MG63 (cell line): ENCODE results near the gene HOTAIR. TPM values are rescaled to one million over a fixed set of nuclear protein-coding genes. Genes with fewer than 3 reads are reported as not detected.

Source experiments
- DNase-seq: peaks from one replicate; pipeline ENCODE4 v3.0.0-alpha.2; 2020
- H3K27me3 ChIP-seq: fragments of 250-450 bp; sonication (Bioruptor Pico); 2 replicates; pipeline ENCODE4 v1.5.1; 2020; ENCODE audit warnings: mild to moderate bottlenecking, moderate library complexity
- H3K36me3 ChIP-seq: fragments of 250-450 bp; sonication (Bioruptor Pico); 2 replicates; pipeline ENCODE4 v1.5.1; 2020; ENCODE audit warnings: mild to moderate bottlenecking, moderate library complexity
- H3K4me3 ChIP-seq: fragments of 250-450 bp; sonication (Bioruptor Pico); 2 replicates; pipeline ENCODE4 v1.5.1; 2020; ENCODE audit warnings: mild to moderate bottlenecking, moderate library complexity
- H3K9me3 ChIP-seq: fragments of 250-450 bp; sonication (Bioruptor Pico); 2 replicates; pipeline ENCODE4 v1.5.1; 2020; ENCODE audit warnings: mild to moderate bottlenecking, moderate library complexity
- total RNA-seq: library from RNA; depleted of rRNA; stranded (reverse); fragments of >200 nt; shearing (Covaris generic); gene quantifications from 2 replicates; pipeline ENCODE4 v1.2.3, GENCODE V29; 2014; ENCODE audit warnings: low replicate concordance

The HOTAIR gene
- total RNA-seq, 1 experiment from 2014 or later = 4.2 TPM

GRCh38 chr12:53995378-53996239 lies 20.9 kb upstream of the HOTAIR start:
- peaks cover 10% of the 10 kb centered on the region for H3K36me3 ChIP-seq
- DNase-seq = peak; percentile 90
- no peaks in the 10 kb centered on the region for H3K27me3 ChIP-seq
- H3K4me3 ChIP-seq = peak overlapping the region; percentile 72
- H3K9me3 ChIP-seq = no peaks in the 10 kb centered on the region

GRCh38 chr12:53995002-53995377 lies 20.2 kb upstream of the HOTAIR start:
- Histone ChIP-seq H3K36me3 (peaks cover 10% of the 10 kb centered on the region), H3K27me3 (no peaks in the 10 kb centered on the region), H3K4me3 (peak overlapping the region; percentile 72), H3K9me3 (no peaks in the 10 kb centered on the region)
- DNase-seq = no peak

GRCh38 chr12:53994264-53995001 lies 19.7 kb upstream of the HOTAIR start:
- Histone ChIP-seq H3K9me3 (no peaks in the 10 kb centered on the region), H3K36me3 (peaks cover 10% of the 10 kb centered on the region), H3K4me3 (peak overlapping the region; percentile 72), H3K27me3 (no peaks in the 10 kb centered on the region)
- DNase-seq = peak; percentile 49

- no peaks in the 10 kb centered on the region for H3K9me3 ChIP-seq
- DNase-seq = no peak
- no peaks in the 10 kb centered on the region for H3K27me3 ChIP-seq
- peaks cover 11% of the 10 kb centered on the region for H3K36me3 ChIP-seq
- H3K4me3 ChIP-seq = peak overlapping the region; percentile 72
These were observed 19.2 kb upstream of the HOTAIR start for GRCh38 chr12:53994009-53994263.

GRCh38 chr12:53993162-53994008 lies 18.6 kb upstream of the HOTAIR start:
- Histone ChIP-seq H3K9me3 (no peaks in the 10 kb centered on the region), H3K27me3 (no peaks in the 10 kb centered on the region), H3K4me3 (peak overlapping the region; percentile 72; the same call in 1 of the 2 replicates), H3K36me3 (peaks cover 12% of the 10 kb centered on the region)
- DNase-seq = no peak

- Histone ChIP-seq H3K27me3 (no peaks in the 10 kb centered on the region), H3K9me3 (no peaks in the 10 kb centered on the region), H3K4me3 (no peak overlapping the region), H3K36me3 (peaks cover 20% of the 10 kb centered on the region)
- DNase-seq = no peak
These were observed 17.7 kb upstream of the HOTAIR start for GRCh38 chr12:53992377-53992889.

GRCh38 chr12:53991077-53991460 lies 16.3 kb upstream of the HOTAIR start:
- Histone ChIP-seq H3K36me3 (peaks cover 23% of the 10 kb centered on the region), H3K4me3 (peak overlapping the region; percentile 70), H3K9me3 (no peaks in the 10 kb centered on the region), H3K27me3 (no peaks in the 10 kb centered on the region)
- peak; percentile 86 for DNase-seq

GRCh38 chr12:53990311-53991076 lies 15.7 kb upstream of the HOTAIR start:
- no peak for DNase-seq
- Histone ChIP-seq H3K9me3 (no peaks in the 10 kb centered on the region), H3K4me3 (peak overlapping the region; percentile 70), H3K36me3 (peaks cover 23% of the 10 kb centered on the region), H3K27me3 (no peaks in the 10 kb centered on the region)

GRCh38 chr12:53989227-53990113 lies 14.7 kb upstream of the HOTAIR start:
- Histone ChIP-seq H3K36me3 (peaks cover 19% of the 10 kb centered on the region), H3K4me3 (peak overlapping the region; percentile 70), H3K27me3 (no peaks in the 10 kb centered on the region), H3K9me3 (no peaks in the 10 kb centered on the region)
- DNase-seq = peak; percentile 73

GRCh38 chr12:53988541-53989226 lies 13.9 kb upstream of the HOTAIR start:
- DNase-seq = no peak

GRCh38 chr12:53987787-53988230 lies 13.1 kb upstream of the HOTAIR start:
- Histone ChIP-seq H3K4me3 (peak overlapping the region; percentile 70), H3K27me3 (no peaks in the 10 kb centered on the region), H3K36me3 (peaks cover 19% of the 10 kb centered on the region), H3K9me3 (no peaks in the 10 kb centered on the region)
- DNase-seq = no peak

More at GRCh38 chr12:53988541-53989226, 13.9 kb upstream of the HOTAIR start:
- Histone ChIP-seq H3K36me3 (peaks cover 19% of the 10 kb centered on the region), H3K27me3 (no peaks in the 10 kb centered on the region), H3K9me3 (no peaks in the 10 kb centered on the region), H3K4me3 (peak overlapping the region; percentile 70)

- no peak for DNase-seq
- no peaks in the 10 kb centered on the region for H3K27me3 ChIP-seq
- peak overlapping the region; percentile 70 for H3K4me3 ChIP-seq
These were observed 12.1 kb upstream of the HOTAIR start for GRCh38 chr12:53986686-53987483.

GRCh38 chr12:53985994-53986685 lies 11.4 kb upstream of the HOTAIR start:
- Histone ChIP-seq H3K27me3 (no peaks in the 10 kb centered on the region), H3K9me3 (no peaks in the 10 kb centered on the region), H3K36me3 (peaks cover 13% of the 10 kb centered on the region), H3K4me3 (peak overlapping the region; percentile 70)
- peak; percentile 83 for DNase-seq

More at GRCh38 chr12:53986686-53987483, 12.1 kb upstream of the HOTAIR start:
- H3K36me3 ChIP-seq = peaks cover 18% of the 10 kb centered on the region
- H3K9me3 ChIP-seq = no peaks in the 10 kb centered on the region

- no peak for DNase-seq
- peak overlapping the region; percentile 70 for H3K4me3 ChIP-seq
- H3K27me3 ChIP-seq = no peaks in the 10 kb centered on the region
- no peaks in the 10 kb centered on the region for H3K9me3 ChIP-seq
- peaks cover 13% of the 10 kb centered on the region; the same call in 1 of the 2 replicates for H3K36me3 ChIP-seq
These were observed 10.9 kb upstream of the HOTAIR start for GRCh38 chr12:53985692-53985993.
